Measurements from ENCODE around the gene SEC62. TPM values are rescaled to one million over a fixed set of nuclear protein-coding genes. Genes with fewer than 3 reads are reported as not detected.

Gene SEC62
- total RNA-seq, 1 donor from 2014 or later, result 146 TPM

GRCh38 chr3:169966951-169967915, 626 bp downstream of the SEC62 start:
- peak; percentile 48 for DNase-seq (ENCODE audit: low spot score)

- DNase-seq (ENCODE audit: low spot score), result no peak
Observed at GRCh38 chr3:169968224-169968885, 1.7 kb downstream of the SEC62 start.

GRCh38 chr3:169969174-169970095, 2.8 kb downstream of the SEC62 start:
- no peak for DNase-seq (ENCODE audit: low spot score)

- no peak for DNase-seq (ENCODE audit: low spot score)
Observed at GRCh38 chr3:169970847-169971246, 4.2 kb downstream of the SEC62 start.

GRCh38 chr3:169971522-169971921, 4.9 kb downstream of the SEC62 start:
- DNase-seq (ENCODE audit: low spot score), result no peak

GRCh38 chr3:169980055-169980454, 13.4 kb downstream of the SEC62 start:
- no peak for DNase-seq (ENCODE audit: low spot score)

GRCh38 chr3:169984292-169984691, 17.7 kb downstream of the SEC62 start:
- no peak for DNase-seq (ENCODE audit: low spot score)

GRCh38 chr3:169990431-169990830, 23.8 kb downstream of the SEC62 start:
- no peak for DNase-seq (ENCODE audit: low spot score)

GRCh38 chr3:169992156-169992555, 25.5 kb downstream of the SEC62 start:
- no peak for DNase-seq (ENCODE audit: low spot score)

- no peak for DNase-seq (ENCODE audit: low spot score)
Observed at GRCh38 chr3:169992781-169993180, 26.2 kb downstream of the SEC62 start.

GRCh38 chr3:169993761-169994160, 27.2 kb downstream of the SEC62 start:
- DNase-seq (ENCODE audit: low spot score), result no peak

- DNase-seq (ENCODE audit: low spot score), result no peak
Observed at GRCh38 chr3:169996063-169996462, 29.5 kb downstream of the SEC62 start.

- no peak for DNase-seq (ENCODE audit: low spot score)
Observed at GRCh38 chr3:169998668-169999131, 32.1 kb downstream of the SEC62 start.

GRCh38 chr3:169999433-169999832, 32.8 kb downstream of the SEC62 start:
- no peak for DNase-seq (ENCODE audit: low spot score)

GRCh38 chr3:170000051-170000450, 33.4 kb downstream of the SEC62 start:
- DNase-seq (ENCODE audit: low spot score), result no peak

GRCh38 chr3:170002231-170002630, 35.6 kb downstream of the SEC62 start:
- no peak for DNase-seq (ENCODE audit: low spot score)

GRCh38 chr3:170002879-170003278, 36.3 kb downstream of the SEC62 start:
- no peak for DNase-seq (ENCODE audit: low spot score)

- DNase-seq (ENCODE audit: low spot score), result no peak
Observed at GRCh38 chr3:170003881-170004356, 37.3 kb downstream of the SEC62 start.

GRCh38 chr3:170007031-170007663, 40.5 kb downstream of the SEC62 start:
- no peak for DNase-seq (ENCODE audit: low spot score)

GRCh38 chr3:170010498-170010897, 43.9 kb downstream of the SEC62 start:
- DNase-seq (ENCODE audit: low spot score), result no peak

Measured in ureter (tissue), 1 donor.